DMS53 (cell line): Measurements from ENCODE around the gene KRT4.

Experiments used
- DNase-seq: peaks from one replicate; lab custom pipeline; 2025; lab: John Stamatoyannopoulos, UW

The KRT4 gene

DNA sequence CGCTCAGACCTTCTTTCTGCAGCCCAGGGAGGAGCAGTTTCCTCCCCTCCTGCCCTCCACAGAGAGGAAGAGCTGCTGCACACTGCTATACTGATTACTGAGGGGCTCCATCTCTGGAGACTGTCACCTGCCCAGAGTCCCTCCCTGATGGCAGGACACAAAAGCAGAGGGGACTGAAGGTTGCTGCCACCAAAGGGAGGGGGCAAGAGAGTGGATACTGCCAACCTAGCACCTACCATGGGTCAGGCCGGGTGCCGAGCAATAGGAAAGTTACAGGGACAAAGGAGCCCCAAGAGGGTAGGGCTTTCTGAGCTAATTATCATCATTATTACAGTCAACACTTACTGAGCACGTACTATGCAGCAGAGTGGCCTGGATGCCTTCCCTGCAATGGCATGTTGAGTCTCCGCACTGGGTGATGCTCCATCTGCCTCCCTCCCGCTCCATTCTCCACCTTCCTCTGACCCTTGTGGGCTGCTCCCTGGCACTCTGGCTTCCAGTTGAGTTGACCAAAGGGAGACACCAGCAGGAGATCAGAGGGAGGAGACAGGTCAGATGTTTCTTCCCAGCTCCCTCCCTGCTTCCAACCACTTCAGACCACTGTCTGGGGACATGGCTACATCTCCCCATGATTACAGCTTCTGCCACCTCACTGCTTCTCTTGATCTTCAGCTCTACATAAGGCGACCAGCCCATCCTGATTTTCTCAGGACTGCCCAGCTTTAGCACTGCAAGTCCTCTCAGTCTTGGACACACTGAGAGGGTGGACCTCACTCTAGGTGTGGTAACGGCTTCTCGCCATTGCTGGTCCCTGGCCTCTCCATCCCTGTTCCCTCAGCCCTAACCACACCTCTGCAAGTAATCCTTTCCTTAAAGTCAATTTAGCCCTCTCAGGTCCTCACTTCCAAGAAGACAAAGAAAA lies 22.8 kb upstream of the KRT4 start:
- DNase-seq: no peak

DNA sequence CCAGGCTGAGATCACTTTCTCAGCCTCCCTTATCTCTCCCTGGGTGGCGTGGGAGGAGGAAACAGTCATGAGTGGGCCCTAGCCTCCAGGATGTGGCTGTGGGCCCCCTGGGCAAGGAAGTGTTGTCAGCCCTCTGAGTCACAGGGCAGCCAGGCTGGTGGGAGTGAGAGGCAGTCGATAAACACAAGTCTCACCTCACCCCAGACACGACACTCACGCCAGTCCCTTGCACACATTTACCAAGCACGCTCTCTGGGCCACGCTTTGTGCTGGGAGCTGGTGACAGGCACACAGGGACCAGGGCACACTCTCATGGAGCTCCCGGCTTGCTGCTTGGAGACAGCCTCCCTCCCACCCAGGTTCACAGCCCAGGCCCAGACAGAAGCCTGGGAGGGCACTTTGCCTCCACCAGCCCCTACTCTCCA lies 22.1 kb upstream of the KRT4 start:
- DNase-seq: no peak

DNA sequence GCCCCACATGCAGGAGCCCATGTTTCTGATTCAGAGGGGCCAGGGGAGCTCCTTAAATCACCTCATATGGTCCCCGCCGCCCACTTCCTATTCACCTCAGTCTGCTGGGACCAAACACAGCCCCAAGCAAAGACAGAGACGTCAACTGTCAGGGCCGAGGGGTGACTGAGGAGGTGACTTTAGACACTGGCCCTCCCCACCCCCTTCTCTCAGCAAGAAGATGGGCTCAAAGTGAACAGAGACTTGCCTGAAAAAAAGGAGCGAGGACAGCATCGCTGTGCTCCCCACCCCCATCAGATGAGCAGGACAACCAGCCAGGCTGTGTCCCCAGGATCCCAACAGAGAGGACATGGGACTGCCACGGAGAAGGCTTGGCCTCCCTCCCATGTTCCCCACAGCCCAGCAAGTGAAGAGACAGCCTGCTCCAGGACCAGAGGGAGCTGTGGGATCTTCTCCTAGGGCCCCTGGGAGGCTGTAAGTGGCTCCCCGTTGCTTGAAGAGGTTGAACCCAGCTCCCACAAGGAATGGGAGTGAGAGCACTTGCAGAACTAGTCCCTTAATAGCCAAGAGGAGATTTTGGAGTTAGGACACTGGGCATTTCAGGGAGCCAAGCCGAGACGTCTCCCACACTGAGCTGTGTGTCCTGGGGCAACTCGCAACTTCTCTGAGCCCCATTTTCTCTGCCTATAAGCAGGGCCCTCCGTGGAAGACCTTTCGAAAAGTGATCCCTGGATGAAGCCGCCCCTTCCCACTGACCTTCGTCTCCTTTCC lies 21.5 kb upstream of the KRT4 start:
- DNase-seq: no peak

DNA sequence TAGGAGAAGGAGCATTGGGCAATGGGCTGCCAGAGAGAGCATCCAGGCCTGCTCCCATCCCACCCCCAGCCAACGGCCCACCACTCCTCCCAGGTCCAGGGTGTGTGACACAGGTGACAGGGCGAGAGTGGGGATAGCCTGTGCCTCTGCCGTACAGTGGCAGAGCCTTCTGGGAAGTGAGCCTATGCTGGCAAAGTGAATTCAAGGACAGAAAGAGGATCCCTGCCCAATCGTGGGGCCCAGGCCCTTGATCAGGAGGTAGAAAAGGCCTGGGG lies 20.7 kb upstream of the KRT4 start:
- DNase-seq: no peak

DNA sequence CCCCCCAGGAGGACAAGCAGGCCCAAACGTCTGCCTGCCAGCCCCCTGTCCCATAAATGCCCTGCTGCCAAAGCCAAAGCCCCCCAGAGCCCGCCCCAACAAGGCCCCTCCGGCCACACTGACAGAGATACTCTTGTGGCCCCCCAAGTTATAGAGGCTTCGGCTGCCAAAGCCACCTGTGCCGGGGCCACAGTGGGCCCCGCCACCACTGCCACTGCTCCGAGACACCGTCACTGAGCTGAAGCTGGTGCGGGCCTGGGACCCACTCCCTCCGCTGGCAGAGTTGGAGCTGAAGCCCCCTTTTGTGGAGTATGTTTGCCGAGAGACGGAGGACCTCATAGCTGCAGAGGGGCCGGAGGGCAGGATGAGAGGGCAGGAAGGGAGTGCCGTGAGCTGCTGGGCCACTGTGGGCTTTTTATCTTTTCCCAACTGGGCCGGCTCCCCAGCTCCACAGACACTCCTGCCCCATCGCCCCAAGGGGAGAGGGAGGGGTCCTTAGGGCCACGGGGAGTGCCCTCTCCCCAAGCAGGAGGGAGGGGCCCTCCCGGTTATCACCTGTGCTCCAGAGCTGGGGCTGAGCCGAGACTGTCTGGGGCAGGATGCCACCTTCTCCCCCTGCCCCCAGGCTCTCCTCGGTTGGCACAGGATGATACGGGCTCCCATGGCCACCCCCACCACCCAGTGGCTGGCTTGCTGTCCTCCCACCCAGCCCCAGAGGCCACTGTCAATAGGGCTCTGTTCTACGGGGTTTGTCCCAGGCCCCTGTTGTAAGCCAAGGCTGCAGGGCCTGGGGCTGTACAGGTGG lies 20.2 kb upstream of the KRT4 start, which contains the start of gene KRT79:
KRT79 (minus strand) TSS at position 390 of the 805 bp plus-strand sequence; CDS start at position 339, 51 bp downstream.
- no peak for DNase-seq

DNA sequence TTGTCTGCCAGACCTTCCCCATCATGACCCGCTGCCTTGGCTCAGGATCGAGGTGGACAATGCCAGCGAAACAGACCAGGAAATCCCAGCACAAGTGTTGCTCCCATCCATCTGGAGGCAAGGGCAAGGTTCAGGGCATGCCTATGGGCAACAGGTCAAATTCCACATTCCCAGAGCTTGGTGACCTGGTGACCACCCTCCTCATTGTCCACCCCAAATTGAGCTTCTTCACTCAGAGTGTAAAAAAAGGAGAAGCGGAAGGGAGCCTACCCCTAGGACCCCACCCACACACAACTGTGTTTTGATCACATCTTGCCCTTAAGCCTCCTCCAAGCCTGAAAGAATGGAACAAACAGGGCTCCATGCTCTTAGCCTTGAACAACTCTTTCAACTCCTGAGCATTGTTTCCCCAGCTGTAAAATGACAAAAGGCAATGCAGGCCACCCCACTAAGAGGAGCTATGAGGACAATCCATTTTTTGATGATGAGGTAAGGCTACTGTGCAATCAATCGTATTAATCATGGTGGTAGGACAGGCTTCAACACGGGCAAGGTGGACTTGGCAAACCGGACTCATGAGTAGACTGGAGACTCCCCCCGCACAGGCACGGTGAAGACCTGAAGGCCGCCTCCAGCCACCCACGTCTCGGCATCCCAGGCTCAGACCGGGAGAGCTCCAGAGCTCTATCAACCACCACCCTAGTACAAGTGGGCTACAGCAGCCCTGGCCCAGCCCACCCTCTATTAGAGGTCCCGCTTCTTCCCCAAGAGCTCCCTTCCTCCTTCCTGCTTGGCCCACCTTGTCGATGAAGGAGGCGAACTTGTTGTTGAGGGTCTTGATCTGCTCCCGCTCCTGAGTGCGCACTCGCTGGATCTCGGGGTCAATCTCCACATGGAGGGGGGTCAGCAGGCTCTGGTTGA lies 19.3 kb upstream of the KRT4 start:
- no peak for DNase-seq

DNA sequence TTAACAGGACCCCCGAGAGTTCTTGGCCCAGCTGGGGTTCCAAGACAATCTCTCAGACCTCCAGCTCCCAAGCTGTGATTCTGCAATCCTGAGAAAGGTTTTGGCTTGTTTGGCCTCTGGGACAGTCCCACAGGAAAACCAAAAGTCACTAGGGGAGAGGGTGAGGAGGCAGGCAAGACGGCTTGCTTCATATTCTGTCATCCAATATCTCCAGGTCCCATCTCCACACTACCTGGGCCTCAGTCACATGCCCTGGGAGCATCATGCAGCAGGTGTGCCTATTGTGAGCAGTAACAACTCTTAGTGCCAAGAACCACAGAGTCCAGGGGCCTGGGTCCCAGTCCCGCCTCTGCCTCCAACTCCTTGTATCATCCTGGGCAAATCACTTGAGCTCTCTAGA lies 18.5 kb upstream of the KRT4 start:
- no peak for DNase-seq

DNA sequence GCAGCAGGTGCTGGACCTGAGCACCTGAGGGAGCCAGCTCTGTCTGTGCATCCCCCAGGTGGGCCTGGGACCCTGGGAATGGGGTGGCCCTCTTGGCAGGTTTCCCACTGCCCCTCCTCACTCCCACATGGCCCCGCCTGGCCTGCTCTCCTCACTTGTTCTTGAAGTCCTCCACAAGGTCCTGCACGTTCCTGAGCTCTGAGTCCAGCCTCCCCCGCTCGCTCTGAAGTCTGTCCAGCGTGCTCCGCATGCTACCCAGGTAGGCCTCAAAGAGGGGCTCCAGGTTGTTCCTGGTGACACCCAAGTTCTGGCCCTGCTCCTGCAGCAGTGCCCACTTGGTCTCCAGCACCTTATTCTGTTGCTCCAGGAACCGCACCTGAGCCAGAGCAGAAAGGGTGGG lies 17.3 kb upstream of the KRT4 start:
- DNase-seq: no peak

DNA sequence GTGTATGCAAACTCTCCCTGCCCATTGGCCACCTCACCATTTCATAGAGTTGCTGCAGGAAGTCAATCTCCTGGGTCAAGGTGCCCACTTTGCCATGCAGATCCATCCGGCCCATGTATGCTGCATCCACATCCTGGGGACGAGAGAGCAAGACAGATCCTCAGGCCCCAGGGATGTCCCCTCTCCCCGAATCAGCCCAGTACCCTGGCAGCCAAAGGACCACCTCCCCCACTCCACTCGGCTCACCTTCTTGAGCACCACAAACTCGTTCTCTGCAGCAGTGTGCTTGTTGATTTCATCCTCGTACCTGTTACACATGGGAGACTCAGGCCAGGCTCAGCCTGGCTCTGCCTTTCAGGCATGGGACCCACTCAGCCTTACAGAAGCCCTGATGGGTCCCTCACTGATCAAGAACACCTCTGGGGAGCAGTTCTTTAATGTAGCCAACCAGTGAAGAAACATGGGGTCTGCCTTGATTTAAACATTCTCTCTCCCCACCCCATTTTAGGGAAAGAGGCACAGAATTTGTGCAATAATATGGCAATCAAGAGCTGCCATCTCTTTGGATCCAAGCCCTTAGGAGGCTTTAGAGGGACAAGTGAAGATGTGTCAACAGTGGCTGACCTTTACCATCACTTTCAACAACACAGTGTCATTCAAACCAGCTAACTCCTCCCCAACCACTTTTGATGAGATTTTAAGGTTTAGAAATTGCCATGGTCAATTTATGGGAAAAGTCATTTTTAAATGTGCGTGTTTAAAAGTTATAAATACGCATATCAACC lies 16.3 kb upstream of the KRT4 start:
- DNase-seq: no peak

DNA sequence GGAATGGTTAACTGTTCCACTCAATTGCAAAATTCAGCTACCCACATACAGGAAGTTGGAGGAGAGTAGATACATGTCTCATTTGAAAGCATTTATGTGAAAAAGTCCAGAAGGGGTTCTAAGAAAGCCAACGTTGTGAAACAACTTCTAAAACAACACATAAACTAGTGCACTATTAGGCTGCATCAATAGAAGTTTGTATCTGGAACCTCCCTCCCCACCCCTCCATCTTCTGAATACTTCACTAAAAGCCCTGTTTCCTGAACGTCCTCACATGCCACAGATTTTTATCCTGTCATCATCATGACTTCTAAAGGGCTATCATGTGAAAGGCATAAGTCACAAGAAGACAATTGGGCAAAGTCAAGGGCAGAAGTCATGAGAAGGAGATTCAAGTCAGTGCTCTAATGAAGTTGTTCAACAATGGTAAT lies 14.7 kb upstream of the KRT4 start:
- DNase-seq: no peak

DNA sequence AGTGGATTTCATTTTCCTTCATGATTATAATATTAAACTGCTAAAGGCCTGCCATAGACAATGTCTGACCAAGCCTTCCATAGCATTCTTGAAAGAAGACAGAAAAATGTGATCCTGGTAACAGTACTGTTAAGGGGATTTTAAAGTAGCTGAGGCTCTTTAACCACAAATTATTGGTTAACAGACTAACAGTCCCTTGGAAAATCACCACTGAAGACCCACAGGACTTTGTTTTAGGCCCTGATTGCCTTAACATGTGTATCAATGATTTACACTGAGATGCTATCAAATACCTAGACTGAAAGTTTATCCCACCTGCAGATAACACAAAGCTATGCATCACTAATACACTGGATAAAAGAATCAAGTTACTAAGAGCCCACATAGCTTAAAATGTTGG lies 14.2 kb upstream of the KRT4 start:
- DNase-seq: no peak

DNA sequence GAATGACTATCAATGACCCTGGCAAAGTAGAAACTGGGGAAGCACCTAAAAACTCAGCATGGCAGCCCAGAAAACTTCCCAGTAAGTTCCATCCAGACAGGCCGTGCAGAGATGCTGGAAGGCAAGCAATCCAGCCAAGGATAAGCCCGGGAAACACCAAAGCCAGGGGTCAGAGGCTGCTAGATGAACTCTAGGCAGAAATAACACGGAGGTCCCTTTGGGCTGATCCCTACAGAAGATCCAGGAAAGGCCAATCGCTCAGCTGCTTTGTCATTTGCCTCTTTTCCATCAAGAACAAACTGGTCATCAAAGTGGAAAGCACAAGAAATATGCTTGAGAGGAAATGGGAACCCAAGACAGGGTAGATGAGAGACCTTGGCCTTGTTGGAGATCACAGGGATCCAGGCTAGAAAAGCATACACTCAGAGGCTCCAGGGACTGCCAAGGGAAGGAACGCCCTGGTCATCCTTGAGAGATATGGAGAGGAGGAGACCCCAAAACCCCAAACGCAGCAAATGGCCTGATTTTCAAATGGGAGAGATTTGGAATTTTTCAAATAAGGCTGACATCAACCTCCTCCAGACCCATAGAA lies 13.7 kb upstream of the KRT4 start:
- no peak for DNase-seq

DNA sequence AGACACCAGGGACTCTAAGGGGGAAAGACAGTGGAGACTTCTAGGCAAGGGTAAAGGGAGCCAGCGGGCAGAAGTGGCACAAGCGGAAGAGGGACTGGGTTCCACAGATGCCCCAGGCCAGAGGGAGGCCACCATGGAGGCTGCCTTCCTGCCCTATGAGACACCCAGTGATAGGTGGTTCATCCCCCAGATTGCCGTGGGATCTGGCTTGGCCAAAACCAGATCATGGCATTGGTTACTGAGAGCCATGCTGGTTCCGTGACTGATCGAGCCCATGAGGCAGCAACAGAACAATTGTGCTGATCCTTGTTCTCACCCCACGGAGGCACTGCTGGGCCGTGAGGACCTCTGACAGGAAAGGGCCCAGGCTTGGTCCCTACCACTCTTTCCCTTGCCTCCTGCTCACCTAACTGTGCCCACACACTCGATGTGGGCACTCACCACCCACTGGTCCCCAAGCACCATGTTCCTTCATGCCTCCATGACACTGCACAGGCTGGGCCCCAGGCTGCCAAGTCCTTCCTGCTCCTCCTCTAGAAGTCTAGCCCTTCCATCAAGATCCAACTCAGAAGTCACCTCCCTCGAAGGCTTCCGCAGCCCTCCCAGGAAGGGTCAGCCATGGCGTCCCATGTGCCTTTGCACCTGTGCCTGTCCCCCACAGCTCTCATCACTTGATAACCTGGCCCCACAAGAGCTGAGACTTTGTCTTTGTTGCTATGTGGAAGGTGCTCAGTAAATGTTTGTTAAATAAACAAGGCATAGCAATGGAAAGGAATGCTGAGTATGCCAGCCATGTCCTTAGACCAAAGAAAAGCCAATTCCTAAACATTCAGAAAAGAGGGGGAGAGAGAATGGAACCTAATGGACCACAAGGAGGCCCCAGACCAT lies 12.9 kb upstream of the KRT4 start:
- no peak for DNase-seq

DNA sequence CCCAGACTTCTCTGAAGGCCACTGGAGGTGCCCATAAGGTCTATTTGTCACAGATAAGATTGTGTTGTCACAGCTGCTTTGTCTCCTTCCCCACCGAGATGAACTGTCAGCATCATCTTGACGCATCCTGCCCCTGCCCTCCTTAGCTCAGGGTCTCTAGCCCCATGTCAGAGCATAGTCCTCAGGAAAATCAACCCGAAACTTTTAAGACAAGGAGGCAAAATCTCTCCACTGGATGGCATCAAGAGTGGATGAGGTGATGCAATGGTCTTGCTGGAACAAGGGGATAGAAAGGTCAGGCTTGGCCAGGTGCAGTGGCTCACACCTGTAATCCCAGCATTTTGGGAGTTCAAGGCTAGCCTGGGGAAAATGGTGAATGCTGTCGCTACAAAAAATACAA lies 12.0 kb upstream of the KRT4 start:
- no peak for DNase-seq

DNA sequence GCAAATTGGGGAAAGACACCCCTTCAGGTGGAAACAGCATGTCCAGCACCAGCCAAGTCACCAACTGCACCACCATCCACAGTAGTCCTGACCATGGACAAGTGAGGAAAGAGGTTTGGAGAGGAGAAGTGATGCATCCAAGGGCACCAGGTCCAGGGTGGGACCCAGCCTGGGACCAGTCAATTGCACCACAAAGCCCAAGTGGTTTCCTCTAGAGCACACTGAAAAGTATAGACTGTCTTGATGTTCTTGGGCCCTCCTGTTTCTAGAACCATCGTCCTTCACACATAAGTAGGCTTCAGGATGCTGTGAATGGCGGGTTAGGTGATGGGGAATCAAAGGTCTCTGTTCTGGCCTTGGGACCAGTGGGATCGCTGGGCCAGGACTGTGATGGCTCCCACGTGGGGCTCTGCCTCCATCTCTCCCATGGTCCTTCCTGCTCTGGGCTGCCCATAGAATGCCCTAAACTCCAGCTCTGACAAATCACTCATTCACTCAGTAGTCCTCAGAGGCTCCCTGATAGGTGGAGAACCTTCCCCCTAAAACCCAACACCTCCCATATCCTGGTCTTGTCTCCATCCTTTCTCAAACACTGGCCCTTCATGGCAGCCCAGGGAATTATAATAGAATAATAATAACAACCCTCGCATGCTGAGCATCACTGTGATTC lies 11.0 kb upstream of the KRT4 start:
- DNase-seq: no peak

DNA sequence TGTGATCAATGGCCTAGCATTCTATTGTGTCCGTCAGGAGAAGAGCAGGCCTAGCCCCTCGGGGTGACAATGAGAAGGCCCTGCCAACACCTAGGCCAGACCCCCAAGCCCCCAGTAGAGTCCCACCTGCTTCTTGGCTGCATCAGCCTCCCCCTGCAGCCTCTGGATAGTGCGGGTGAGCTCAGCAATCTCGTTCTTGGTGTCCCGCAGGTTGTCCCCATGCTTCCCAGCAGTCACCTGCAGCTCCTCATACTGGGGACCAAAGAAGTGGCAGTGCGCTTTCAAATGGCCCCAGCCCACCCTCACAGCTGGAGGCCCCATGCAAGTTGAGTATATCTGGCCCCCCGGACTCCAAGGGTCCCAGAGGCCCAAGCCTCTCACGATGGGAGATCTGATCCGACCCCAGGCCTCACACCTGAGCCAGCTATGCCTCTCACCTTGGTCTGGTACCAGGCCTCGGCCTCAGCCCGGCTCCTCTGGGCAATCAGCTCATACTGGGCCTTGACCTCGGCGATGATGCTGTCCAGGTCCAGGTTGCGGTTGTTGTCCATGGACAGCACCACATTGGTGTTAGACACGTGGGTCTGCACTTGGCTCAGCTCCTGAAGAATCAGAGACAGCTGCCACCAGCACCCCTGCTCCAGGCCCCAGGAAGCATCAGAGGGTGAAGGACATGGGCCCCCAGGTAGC lies 10.0 kb upstream of the KRT4 start:
- no peak for DNase-seq

DNA sequence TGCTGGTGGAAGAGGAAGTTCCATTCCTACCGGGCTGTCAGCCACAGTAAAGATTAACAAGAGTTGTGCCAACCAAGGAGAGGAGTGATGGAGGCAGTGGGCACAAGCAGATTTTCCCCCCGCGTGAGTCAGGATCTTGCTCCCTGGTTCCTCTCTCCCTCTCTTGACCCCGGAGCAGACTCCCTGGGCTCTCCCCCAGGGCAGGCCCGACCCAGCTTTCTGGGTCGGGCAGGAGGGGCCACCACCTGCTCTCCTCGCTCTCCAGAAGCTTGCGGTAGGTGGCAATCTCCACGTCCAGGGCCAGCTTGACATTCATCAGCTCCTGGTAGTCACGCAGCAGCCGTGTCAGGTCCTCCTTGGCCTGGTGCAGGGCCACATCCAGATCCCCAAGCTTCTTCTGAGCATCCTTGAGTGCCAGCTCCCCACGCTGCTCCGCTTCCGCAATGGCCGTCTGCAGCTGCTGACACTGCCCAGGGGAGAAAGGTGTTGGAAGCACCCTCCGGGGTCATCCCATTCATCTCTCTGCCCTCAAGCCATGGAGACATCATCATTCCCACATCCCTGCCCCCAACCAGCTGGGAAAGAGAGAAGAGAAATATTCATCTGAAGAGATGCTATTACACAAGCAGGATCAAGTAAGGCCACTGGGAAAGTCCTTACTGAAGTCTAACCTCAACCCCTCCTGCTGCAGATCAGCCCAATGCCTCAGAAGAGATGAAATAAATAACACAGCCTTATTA lies 9.0 kb upstream of the KRT4 start:
- DNase-seq: no peak
